Activated T-cell treated with anti-CD3 and anti-CD28 coated beads, Interleukin-2, amount 50 U/mL, for 1 hour (primary cell): ENCODE measurements around the gene USH1C.

Experiments used
- DNase-seq: peaks from one replicate; pipeline ENCODE4 v3.0.0-alpha.2; 2020

The USH1C gene

DNA sequence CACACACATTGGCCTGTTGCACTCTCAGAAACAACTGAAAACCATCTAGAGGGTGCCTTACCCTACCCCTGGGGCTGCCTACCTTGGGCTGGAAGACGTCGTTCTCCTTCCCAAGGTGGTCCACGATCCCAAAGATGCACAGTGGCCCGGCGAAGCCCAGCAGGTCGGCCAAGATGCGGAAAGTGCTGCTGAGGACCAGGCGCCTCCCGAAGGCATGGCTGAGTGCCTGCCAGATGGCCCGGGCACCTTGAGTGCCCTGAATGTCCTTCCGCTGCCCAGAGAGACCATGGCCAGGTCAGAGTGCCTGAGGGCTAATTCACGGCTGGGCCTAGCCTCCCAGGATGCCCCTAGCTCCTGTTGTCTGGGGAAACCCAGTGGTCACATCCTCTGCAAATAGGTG, 83.8 kb downstream of the USH1C start:
- no peak for DNase-seq

DNA sequence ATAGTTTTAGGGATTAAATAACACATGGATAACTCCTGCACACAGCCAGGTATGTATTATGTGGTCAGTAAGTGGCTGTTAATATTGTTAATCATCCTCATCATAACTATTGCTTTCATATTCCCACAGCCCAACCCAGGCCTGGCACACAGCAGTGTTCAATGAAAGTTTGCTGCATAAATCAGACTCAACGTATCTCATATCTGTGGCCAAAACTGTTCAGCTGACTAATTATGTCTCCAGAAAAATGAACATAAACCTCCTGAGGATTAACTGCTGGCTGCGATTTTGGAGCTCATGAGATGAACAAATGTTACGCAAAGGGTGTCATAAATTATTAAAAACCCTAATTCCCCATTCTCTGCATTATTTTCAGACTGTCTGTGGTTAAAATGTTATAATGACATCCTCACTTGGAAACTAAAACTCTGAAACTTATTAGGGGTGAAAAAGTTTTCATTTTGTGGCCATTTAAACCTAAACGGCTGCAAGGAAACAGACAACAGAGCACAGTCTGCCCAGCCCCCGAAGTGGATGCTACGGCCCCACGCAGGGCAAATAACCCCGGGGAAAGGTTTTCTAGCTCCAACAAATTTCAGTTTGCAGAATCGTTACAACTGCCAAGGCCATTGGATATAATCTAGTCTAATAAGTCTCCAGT, 84.8 kb downstream of the USH1C start:
- no peak for DNase-seq

DNA sequence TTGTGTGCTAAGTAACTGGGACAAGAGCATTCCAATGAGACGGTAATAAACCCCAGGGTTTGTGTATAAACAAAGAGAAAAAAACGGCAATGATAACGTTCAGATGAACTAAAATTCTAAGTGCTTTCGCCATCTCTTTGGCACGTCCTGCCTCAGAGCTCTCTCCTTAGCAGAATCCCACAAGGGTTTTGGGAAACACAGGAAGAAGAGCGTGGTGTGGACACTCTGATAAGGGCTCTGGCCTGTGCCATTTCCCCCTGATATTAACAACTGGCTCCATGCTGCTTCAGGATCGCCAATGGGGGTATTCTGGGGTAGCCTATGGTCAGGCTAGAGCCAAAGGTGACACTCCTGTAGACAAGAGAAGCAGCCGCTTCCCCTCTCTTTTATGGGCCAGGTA, 85.9 kb downstream of the USH1C start:
- no peak for DNase-seq

DNA sequence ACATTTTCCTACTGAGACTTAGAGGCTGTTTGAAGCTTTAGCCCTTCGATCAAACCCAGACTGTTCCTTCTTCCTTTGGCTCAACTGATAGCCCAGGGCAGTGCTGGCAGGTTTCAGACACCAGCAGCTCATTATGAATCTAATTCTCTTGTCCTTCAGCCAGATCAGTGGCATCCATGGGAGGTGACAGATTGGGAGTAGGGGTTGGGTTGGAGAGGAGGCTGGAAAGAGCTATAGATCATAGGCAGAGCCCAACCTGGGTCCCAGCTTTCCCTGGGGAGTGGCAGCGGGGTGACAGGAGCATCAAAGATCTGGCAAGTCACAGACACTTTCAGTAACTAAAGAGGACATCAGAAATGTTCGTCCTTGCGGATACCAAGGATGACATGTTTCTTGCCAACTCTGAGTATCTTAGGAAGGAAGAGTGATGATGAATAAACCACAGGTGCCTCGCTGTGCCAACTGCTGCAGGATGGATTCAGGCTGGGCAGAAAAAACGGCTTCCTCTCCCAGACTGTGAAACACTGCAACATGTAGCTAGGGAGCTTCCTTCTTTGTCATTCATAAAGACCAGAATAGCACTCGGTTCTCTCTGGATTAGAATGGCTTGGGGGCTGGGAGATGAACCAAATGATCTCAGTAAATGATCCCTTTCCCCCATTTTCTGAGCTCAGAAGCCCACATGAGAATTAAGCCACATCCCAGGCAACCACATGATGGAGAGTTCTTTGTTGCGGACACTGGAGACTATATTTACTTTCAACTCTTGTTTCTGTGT, 86.6 kb downstream of the USH1C start:
- no peak for DNase-seq

DNA sequence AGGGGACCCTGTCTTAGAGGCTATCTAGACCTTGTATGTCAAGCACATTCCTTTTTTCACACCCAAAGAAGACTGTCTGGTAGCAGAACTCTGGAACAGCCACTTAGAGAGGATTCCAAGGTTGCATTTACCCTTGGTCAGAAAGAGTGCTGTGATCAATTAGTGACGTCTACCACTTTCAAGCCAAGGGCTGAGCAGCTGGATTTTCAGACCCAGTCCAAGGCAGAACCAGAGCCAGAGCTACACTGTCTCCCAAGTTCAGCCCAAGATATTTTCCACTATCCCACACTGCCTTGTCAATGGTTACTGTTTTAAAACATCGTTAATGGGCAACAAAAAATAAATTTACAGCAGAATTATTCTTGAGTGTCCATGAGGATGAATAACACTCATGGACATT, 91.5 kb downstream of the USH1C start:
- DNase-seq, result no peak

DNA sequence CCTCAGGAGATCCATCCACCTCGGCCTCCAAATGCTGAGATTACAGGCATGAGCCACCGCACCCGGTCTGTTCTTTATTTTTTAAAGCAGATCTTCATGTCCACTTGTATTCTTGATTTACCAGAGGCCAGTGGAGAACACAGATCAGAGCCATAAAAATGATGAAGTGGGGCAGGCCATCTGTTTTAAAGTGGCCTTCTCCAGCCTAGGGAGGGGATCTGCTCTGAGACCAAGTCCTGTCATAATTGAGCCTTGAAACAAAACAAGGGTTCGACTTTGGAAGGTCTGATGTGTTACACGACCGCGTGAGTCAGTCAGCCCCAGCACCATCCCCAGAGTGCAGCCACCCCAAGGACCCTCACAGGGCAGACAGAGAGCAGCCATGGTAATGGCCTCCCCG, 95.1 kb downstream of the USH1C start:
- no peak for DNase-seq

DNA sequence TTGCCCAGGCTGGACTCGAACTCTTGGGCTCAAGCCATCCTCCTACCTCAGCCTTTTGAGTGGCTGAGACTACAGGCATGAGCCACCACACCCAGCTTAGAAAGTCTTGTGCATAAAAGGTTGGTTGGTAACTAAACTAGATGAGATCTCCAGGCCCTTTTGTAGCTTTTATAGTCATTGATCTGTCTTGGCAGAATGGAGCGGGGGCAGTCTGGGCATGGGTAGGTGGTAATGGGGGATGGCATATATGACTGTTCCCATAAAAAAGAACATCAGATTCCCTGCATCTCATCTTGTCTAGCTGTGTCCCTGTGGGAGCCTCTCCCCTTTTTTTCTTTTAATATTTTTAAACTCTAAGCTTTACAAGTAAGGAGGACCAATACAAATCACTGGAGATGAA, 97.7 kb downstream of the USH1C start:
- DNase-seq, result no peak

DNA sequence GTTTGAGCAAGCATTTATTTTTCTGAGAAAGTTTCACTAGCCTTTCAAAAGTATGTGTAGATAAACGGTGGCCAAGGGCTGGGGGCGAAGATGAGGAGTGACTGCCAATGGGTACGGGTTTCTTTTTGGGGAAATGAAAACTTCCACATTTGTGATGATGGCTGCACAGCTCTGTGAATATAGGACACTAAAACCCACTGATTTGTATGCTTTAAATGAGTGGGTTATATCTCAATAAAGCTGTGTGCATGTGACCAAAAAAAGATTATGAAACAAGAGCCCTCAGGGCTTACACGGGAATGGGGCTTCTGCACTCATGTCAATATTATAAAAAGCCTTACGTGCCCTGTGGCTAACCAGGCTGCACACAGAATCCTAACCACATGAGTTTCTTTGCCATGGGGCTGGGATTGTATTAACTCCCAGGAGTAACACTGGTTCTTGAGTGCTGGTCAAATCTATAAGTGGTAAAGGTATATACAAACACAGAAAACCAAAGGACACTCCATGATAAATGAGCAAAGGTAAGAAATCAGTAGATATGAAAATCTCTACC, 98.9 kb downstream of the USH1C start:
- no peak for DNase-seq

DNA sequence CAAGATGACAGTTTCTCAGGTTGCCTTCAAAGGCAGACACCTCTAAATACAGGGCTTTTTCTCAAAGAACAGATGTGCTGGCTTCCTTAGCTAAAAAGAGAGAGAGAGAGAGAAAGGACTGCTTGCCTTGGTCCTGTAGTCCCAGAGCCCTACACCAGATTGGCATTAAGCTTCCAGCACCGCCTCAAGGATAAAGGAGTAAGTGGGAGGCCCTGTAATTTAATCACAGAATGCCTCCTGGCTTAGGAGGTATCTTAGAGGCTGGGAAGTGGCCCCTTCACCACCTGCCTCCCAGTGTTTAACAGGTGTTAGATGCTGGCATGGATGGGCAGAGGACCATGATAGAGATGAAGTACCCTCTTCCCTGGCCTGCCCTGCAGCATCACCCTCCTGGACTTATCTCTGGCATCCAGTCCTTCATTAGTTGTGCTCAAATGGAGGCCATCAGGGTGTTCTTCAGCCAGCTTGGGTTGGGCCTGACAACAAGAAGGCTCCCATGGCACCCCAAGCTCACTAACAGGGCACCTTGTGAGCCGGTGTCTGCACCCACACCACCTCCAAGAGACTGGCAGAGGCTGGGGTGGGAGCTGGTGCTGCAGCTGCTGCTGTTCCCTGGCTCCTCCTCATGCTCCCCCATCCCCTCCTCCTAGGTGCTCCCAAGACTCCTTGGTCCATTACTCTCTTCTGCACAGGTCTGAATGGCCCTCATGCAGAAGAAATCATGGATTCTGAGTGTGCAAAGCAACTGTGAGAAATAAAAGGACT, 100.1 kb downstream of the USH1C start:
- no peak for DNase-seq
